ENCODE results near the gene PLXNA4. TPM values are rescaled to one million over a fixed set of nuclear protein-coding genes. Genes with fewer than 3 reads are reported as not detected.

The PLXNA4 gene
- total and polyA plus RNA-seq, 10 donors, result 0.15 to 14.7 (median 8.7) TPM

DNA sequence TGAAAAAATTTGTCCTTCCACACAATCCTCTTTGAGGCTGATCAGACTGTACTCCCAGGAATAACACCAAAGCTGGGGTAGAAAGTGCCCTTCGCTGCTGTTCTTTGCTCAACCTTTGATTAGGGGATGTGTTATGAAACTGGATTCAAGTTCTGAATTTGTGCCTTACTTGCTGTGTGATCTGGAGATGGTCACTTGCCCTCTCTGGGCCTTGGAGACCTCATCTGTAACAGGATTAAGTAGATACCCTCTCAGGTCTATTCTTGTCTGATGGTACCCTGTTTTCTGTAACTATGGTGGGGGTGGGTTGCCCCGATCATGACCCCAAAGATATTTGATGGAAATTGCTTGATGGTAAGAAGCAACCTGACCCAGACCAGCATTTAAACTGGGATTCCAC lies 368.5 kb downstream of the PLXNA4 start:
- Histone ChIP-seq H3K36me3 (peaks cover 0 to 12% (median 0%) of the 10 kb centered on the region in 6 donors), H3K27ac (no peak overlapping the region), H3K27me3 (replicated peaks in 1 of 7) (no peaks in the 10 kb centered on the region), H3K4me1 (no peaks in the 10 kb centered on the region), H3K9me3 (no peaks in the 10 kb centered on the region), H3K4me3 (no peak overlapping the region)
- 83 to 93% (median 89%) methylated on average over 2 of the region's 2 CpGs for WGBS, 5 donors
- DNase-seq, result no peak
- TF ChIP-seq POLR2AphosphoS5 (IDR thresholded peaks at IDR 0.05), result no peak
- intact Hi-C loops (cut with DNase I; ENCODE audit: low total_unique reads), result no loop called here

DNA sequence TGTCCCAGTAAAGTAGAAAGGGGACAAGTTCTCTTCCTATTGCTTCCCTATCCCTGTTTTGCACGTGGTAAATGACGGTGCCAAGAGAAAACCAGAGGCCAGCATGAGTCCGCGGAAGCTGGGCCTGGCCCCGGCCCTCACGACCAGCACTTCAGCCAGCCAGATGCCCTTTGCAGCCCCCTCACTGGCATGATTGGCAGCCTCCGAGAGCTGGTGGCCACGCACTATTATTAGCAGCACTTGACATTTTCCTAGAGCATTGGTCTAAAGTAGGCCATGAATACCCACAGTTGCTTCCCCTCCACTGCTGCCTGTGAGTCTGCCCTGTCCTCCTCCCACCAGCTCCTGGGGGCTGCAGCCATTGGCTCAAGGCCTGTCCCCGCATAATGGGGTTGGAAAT lies 369.1 kb downstream of the PLXNA4 start:
- no peak overlapping the region for H3K27ac ChIP-seq
- H3K27me3 ChIP-seq (replicated peaks in 1 of 7), result no peaks in the 10 kb centered on the region
- H3K4me1 ChIP-seq, result no peaks in the 10 kb centered on the region
- H3K36me3 ChIP-seq, result peaks cover 0 to 16% (median 0%) of the 10 kb centered on the region in 6 donors
- no peak for DNase-seq
- WGBS, 5 donors, result 67 to 76% (median 69%) methylated on average over 9 of the region's 9 CpGs
- intact Hi-C loops (cut with DNase I; ENCODE audit: low total_unique reads), result no loop called here
- H3K9me3 ChIP-seq, result no peaks in the 10 kb centered on the region
- TF ChIP-seq POLR2A (IDR thresholded peaks at IDR 0.05), result no peak
- peak in 2 of 3 donors; percentile 17 to 46 for TF ChIP-seq POLR2AphosphoS5 (IDR thresholded peaks at IDR 0.05)
- no peak overlapping the region for H3K4me3 ChIP-seq

DNA sequence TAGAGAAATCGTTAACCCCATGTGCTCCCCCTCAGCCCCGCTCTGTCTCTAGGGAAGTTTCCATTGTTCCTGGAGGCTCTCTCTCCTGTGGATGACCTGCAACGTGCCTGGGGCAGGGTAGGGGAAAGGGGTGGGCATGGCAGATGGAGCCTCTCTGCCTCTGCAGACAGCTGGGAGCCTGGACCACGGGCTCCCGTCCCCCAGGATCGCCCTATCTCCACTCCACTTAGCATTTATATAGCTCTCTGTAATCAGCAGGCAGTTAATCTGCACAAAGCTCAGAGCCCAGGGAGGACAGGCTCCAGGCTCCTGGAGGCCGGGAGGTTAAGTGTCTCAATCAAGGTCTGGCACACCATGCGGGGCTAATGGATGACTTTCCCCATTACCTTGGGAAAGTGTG lies 369.7 kb downstream of the PLXNA4 start:
- Histone ChIP-seq H3K4me3 (no peak overlapping the region), H3K9me3 (no peaks in the 10 kb centered on the region), H3K4me1 (no peaks in the 10 kb centered on the region), H3K36me3 (peaks cover 0 to 21% (median 0%) of the 10 kb centered on the region in 6 donors), H3K27me3 (replicated peaks in 1 of 7) (no peaks in the 10 kb centered on the region), H3K27ac (no peak overlapping the region)
- intact Hi-C loops (cut with DNase I; ENCODE audit: low total_unique reads), result no loop called here
- WGBS, 5 donors, result 62 to 80% (median 68%) methylated on average over 8 of the region's 8 CpGs
- no peak for DNase-seq
- TF ChIP-seq POLR2AphosphoS5 (IDR thresholded peaks at IDR 0.05), result no peak
- no peak for TF ChIP-seq POLR2A (IDR thresholded peaks at IDR 0.05)
- TF ChIP-seq, protein P1, sequence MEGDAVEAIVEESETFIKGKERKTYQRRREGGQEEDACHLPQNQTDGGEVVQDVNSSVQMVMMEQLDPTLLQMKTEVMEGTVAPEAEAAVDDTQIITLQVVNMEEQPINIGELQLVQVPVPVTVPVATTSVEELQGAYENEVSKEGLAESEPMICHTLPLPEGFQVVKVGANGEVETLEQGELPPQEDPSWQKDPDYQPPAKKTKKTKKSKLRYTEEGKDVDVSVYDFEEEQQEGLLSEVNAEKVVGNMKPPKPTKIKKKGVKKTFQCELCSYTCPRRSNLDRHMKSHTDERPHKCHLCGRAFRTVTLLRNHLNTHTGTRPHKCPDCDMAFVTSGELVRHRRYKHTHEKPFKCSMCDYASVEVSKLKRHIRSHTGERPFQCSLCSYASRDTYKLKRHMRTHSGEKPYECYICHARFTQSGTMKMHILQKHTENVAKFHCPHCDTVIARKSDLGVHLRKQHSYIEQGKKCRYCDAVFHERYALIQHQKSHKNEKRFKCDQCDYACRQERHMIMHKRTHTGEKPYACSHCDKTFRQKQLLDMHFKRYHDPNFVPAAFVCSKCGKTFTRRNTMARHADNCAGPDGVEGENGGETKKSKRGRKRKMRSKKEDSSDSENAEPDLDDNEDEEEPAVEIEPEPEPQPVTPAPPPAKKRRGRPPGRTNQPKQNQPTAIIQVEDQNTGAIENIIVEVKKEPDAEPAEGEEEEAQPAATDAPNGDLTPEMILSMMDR (IDR thresholded peaks at IDR 0.05 in 8 of 11, conservative IDR thresholded peaks at IDR 0.05 in 3 of 11), result no peak

DNA sequence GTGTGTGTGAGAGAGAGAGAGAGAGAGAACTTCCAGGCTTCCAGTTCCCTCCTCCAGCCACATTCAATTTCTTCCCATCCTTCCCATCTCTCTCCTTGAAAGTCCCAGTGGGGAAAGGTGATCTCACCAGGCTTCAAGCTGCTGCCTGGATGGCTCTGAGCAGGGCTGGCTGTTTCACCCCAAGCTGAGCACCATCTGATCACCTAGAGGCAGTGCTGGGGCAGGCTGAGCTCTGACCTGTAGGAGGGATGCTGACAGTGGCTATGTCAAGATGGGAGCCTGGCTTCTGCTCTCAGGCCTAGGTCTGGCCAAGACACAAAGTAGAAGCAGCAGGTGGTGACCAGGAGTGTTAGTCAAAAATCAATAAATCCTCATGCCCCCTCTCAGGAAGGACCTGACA lies 370.8 kb downstream of the PLXNA4 start:
- no peak for DNase-seq
- intact Hi-C loops (cut with DNase I; ENCODE audit: low total_unique reads), result no loop called here
- Histone ChIP-seq H3K36me3 (peaks cover 0 to 17% (median 0%) of the 10 kb centered on the region in 6 donors), H3K27me3 (replicated peaks in 1 of 7) (no peaks in the 10 kb centered on the region), H3K4me1 (no peaks in the 10 kb centered on the region), H3K4me3 (no peak overlapping the region), H3K9me3 (no peaks in the 10 kb centered on the region), H3K27ac (no peak overlapping the region)
- TF ChIP-seq POLR2A (IDR thresholded peaks at IDR 0.05), result no peak
- TF ChIP-seq, protein P1 (IDR thresholded peaks at IDR 0.05 in 8 of 11, conservative IDR thresholded peaks at IDR 0.05 in 3 of 11), result no peak
- TF ChIP-seq POLR2AphosphoS5 (IDR thresholded peaks at IDR 0.05), result no peak

DNA sequence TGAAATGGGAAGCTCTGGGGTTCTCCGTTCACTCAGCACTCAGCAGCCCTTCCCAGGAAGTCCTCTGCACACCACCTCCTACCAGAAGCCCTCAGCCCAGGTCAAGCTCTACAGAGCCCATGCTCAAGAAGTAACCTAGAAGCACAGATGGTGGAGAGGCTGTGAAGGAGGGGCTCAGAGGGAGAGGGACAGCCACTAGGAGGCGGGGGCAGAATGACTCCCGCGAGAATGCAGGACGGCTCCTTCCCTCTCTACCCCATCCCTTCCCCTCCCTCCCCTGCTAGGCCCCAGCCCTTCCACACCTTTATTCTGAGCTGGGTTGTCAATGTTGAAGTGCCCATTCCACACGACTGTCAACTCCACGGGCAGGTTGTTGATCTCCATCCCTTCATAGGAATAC lies 373.2 kb downstream of the PLXNA4 start:
- intact Hi-C loops (cut with DNase I; ENCODE audit: low total_unique reads), result no loop called here
- H3K4me3 ChIP-seq, result no peak overlapping the region
- DNase-seq, result no peak

More for the DNA sequence above, 373.2 kb downstream of the PLXNA4 start:
- Histone ChIP-seq H3K4me1 (no peaks in the 10 kb centered on the region), H3K27me3 (replicated peaks in 1 of 7) (no peaks in the 10 kb centered on the region), H3K36me3 (peaks cover 0 to 14% (median 0%) of the 10 kb centered on the region in 6 donors), H3K9me3 (no peaks in the 10 kb centered on the region), H3K27ac (no peak overlapping the region)
- TF ChIP-seq POLR2AphosphoS5 (IDR thresholded peaks at IDR 0.05) (no peak), POLR2A (IDR thresholded peaks at IDR 0.05) (no peak)
- TF ChIP-seq, protein P1 (IDR thresholded peaks at IDR 0.05 in 8 of 11, conservative IDR thresholded peaks at IDR 0.05 in 3 of 11), result no peak
- 71 to 88% (median 81%) methylated on average over 7 of the region's 7 CpGs for WGBS, 5 donors
